ENCODE measurements around the gene ZC2HC1C.

The ZC2HC1C gene

GRCh38 chr14:75051556-75051899, 17.9 kb upstream of the ZC2HC1C start:
- no peak for DNase-seq (ENCODE audit: low read depth)
- peak overlapping the region; percentile 67 for H3K4me3 ChIP-seq (ENCODE audit: low read depth, low read length)
- no peak for TF ChIP-seq CTCF (IDR thresholded peaks at IDR 0.05; ENCODE audit: low read depth, low read length, missing control alignments)

- TF ChIP-seq CTCF (IDR thresholded peaks at IDR 0.05; ENCODE audit: low read depth, low read length, missing control alignments): no peak
- DNase-seq (ENCODE audit: low read depth): no peak
- no peak overlapping the region for H3K4me3 ChIP-seq (ENCODE audit: low read depth, low read length)
Observed at GRCh38 chr14:75053396-75054291, 15.8 kb upstream of the ZC2HC1C start.

GRCh38 chr14:75054421-75054820, 15.0 kb upstream of the ZC2HC1C start:
- no peak for TF ChIP-seq CTCF (IDR thresholded peaks at IDR 0.05; ENCODE audit: low read depth, low read length, missing control alignments)
- no peak for DNase-seq (ENCODE audit: low read depth)
- H3K4me3 ChIP-seq (ENCODE audit: low read depth, low read length): no peak overlapping the region

- H3K4me3 ChIP-seq (ENCODE audit: low read depth, low read length): no peak overlapping the region
- no peak for DNase-seq (ENCODE audit: low read depth)
- TF ChIP-seq CTCF (IDR thresholded peaks at IDR 0.05; ENCODE audit: low read depth, low read length, missing control alignments): no peak
Observed at GRCh38 chr14:75059642-75060041, 9.8 kb upstream of the ZC2HC1C start.

- no peak for DNase-seq (ENCODE audit: low read depth)
- no peak overlapping the region for H3K4me3 ChIP-seq (ENCODE audit: low read depth, low read length)
- TF ChIP-seq CTCF (IDR thresholded peaks at IDR 0.05; ENCODE audit: low read depth, low read length, missing control alignments): no peak
Observed at GRCh38 chr14:75060420-75060819, 9.0 kb upstream of the ZC2HC1C start.

GRCh38 chr14:75063013-75063412, 6.4 kb upstream of the ZC2HC1C start:
- peak overlapping the region; percentile 90 for H3K4me3 ChIP-seq (ENCODE audit: low read depth, low read length)
- DNase-seq (ENCODE audit: low read depth): no peak
- TF ChIP-seq CTCF (IDR thresholded peaks at IDR 0.05; ENCODE audit: low read depth, low read length, missing control alignments): no peak

Data from GM12864 (cell line).